AG04449 (cell line): ENCODE measurements around the gene MRPL20.

Source experiments
- CTCF ChIA-PET: fragments of 350-600 bp; formaldehyde crosslinking; extraction: SDS; loops from one replicate; lab custom pipeline; 2021; ENCODE audit warnings: antibody characterized with exemption; lab: Yijun Ruan, JAX
- POLR2A ChIA-PET: fragments of 400-600, 350-600 bp; formaldehyde crosslinking; extraction: SDS; loops from one replicate; lab custom pipeline; 2020; ENCODE audit warnings: antibody characterized with exemption, inconsistent platforms; lab: Yijun Ruan, JAX
- DNase-seq: peaks from one replicate; pipeline ENCODE4 v3.0.0-alpha.2; 2010; ENCODE audit warnings: low read depth, low spot score
- H3K4me3 ChIP-seq: 2 replicates; pipeline ENCODE4 v1.5.1; 2011; ENCODE audit warnings: low read depth, mild to moderate bottlenecking, control low read depth, low read length
- TF ChIP-seq, protein P1 (sequence below): IDR thresholded peaks from one replicate; pipeline ENCODE4 v1.5.1; 2011; ENCODE audit warnings: mild to moderate bottlenecking, moderate library complexity, low read length, control low read depth, inconsistent platforms; ENCODE audit not compliant: insufficient read depth; ENCODE audit errors: missing control alignments

The MRPL20 gene

DNA sequence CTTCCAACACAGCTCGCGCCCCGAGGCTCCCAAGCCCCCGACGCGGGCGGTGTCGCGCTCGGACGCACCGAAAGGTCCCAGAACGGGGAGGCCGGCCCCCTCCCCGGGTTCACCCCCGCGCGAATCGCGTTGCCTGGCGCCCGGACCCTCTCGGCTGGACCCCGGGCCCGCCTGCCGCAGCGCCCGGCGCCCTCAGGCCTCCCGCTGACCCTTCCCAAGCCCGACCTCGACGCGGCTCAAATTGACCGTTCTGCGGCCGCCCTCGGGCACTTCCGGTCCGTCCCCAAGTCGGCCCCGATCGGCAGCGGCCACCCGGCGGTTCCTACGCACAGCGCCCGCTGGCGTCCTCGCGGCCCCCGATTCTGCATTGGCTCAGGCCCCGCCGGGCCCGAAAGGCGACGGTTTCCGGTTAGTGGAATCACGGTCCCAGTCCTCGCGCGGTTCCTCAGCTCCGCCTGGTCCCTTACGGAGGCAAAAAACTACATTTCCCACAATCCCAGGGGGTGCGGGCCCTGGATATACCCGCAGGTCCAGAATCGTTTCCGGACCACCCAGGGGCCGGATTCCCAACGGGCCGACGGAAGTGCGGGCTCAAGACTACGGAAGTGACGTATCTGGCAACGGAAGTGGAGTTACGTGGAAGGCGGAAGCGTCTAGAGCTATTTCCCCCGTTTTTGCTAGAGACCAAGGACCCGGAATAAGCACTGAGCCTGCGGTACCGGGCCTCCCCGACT lies 32.0 kb downstream of the MRPL20 start, which contains the start of gene AURKAIP1:
TSS of gene AURKAIP1 (minus strand) at position 279 of the 734 bp plus-strand sequence. CDS start 451 bp downstream, outside the sequence.
- CTCF ChIA-PET = interaction anchor here (0.8 to 9.3 kb wide), 9 partner anchors 8 to 130 kb away, joined by 3 to 138 read pairs (median 7); partner anchors contain the start of genes CCNL2 and DVL1
- H3K4me3 ChIP-seq = peak within 1 kb of the TSS; percentile 85
- TF ChIP-seq, protein P1, sequence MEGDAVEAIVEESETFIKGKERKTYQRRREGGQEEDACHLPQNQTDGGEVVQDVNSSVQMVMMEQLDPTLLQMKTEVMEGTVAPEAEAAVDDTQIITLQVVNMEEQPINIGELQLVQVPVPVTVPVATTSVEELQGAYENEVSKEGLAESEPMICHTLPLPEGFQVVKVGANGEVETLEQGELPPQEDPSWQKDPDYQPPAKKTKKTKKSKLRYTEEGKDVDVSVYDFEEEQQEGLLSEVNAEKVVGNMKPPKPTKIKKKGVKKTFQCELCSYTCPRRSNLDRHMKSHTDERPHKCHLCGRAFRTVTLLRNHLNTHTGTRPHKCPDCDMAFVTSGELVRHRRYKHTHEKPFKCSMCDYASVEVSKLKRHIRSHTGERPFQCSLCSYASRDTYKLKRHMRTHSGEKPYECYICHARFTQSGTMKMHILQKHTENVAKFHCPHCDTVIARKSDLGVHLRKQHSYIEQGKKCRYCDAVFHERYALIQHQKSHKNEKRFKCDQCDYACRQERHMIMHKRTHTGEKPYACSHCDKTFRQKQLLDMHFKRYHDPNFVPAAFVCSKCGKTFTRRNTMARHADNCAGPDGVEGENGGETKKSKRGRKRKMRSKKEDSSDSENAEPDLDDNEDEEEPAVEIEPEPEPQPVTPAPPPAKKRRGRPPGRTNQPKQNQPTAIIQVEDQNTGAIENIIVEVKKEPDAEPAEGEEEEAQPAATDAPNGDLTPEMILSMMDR = peak; percentile 67
- peak; percentile 97 for DNase-seq
- POLR2A ChIA-PET = interaction anchor here (0.7 to 3.1 kb wide), 15 partner anchors 10 to 70 kb away, joined by 3 to 36 read pairs (median 4); partner anchors contain the start of genes CCNL2, MRPL20 and MXRA8

DNA sequence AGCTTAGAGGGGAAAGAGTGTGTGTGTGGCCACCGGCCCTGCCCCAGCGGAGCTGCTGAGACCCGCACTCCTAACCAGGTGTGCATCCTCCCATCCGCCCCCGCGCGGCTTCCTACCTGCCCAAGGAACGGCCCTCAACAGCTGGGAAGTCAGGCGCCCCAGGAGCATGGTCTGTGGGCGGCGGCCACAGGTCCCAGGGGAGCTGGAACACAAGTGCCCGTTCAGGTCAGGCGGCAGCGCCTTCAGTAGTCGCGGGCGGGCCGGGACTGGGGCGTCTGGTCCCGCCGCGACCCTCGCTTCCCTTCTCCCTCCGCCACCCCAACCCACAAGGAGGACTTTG lies 32.5 kb downstream of the MRPL20 start:
- CTCF ChIA-PET = interaction anchor here (0.8 to 9.3 kb wide), 10 partner anchors 9 to 131 kb away, joined by 3 to 138 read pairs (median 6); partner anchors contain the start of genes CCNL2 and DVL1
- no peak for DNase-seq
- H3K4me3 ChIP-seq = peak overlapping the region; percentile 85
- POLR2A ChIA-PET = interaction anchor here (0.7 to 3.1 kb wide), 12 partner anchors 10 to 33 kb away, joined by 3 to 36 read pairs (median 5); partner anchors contain the start of genes CCNL2, MRPL20 and MXRA8
- TF ChIP-seq, protein P1 = no peak

DNA sequence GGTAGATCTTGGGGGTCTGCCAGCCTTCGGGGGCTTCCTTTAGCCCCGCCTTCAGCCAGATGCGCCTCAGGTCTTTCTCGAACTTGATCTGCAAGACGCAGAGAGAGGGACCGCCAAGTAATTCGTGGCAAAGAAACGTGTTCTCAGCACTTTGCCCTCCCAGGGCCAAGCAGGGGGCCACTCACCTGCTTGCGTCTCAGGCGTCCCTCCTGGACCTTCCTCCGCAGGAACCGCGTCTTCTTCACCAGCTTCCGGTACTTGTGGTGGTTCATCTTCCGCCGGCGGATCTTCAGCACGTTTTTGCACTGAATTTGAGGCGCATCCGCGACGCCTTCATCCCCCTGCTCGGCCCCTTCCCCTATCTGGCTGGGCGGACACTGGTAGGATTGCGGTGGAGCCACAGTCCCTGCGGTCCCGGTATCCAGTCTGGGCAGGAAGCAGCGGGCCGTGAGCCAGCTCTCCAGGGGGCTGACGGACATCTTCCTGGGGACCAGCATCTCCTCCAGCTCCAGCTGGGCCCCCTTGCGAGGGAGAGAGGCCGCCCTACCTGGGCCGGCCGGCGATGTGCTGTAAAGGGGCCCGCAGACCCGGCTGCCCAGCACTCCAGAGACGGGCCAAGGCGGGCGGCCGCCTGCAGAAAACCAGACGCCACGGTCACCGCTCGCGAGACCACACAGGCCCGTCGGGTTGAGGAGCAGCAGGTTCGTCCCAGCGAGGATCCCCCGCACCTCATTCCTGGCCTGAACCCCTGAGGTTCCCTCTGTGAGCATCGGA lies 33.1 kb downstream of the MRPL20 start:
- CTCF ChIA-PET = interaction anchor here (0.7 to 9.3 kb wide), 9 partner anchors 9 to 61 kb away, joined by 3 to 138 read pairs (median 4); partner anchors contain the start of gene DVL1
- TF ChIP-seq, protein P1 = no peak
- no peak for DNase-seq
- peak overlapping the region; percentile 85 for H3K4me3 ChIP-seq
- POLR2A ChIA-PET = interaction anchor here (0.9 to 3.1 kb wide), 3 partner anchors 15 to 26 kb away, joined by 3 to 36 read pairs (median 15); partner anchors contain the start of genes CCNL2 and MXRA8

DNA sequence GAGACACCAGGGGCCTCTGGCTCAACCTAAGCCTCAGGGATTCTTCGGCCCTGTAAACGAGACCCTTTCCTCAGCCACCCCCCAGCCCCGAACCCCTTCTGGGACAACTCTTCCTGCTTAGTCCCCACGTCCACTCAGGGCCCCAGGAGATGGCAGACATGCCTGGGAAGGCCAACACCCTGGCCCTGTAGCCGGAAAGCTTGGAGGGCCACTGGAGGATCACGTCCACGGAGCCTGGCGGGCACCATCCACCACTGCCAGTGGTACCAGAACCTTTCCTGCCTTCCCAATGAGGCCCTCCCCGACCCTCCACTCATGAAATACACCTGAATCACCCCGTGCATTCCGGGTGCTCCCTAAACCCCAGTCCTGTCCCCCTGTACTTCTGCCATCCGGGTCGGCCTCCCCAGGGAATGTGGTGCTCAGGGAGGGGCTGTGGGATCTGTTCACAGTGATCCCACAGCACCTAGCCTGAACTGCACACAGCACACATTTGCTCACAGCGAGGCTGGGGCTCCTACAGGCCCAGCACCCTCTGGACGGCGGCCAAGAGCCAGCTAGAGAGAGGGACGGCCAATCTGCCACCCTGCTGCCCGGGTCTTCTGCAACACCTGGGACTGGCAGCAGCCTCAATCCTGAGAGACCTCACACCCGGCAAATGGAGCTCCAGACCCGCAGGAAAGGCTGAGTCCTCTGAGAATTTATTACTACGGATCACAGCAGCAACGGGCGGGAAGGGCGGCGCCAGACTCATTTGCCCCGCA lies 33.9 kb downstream of the MRPL20 start:
- TF ChIP-seq, protein P1 = no peak
- H3K4me3 ChIP-seq = peak overlapping the region; percentile 85
- no peak for DNase-seq
- CTCF ChIA-PET = interaction anchor here (0.7 to 9.3 kb wide), 15 partner anchors 10 to 252 kb away, joined by 3 to 138 read pairs (median 10); partner anchors contain the start of genes CCNL2, DVL1 and MXRA8
- POLR2A ChIA-PET = interaction anchor here (0.7 to 2.3 kb wide), 3 partner anchors 21 to 25 kb away, joined by 3 to 9 read pairs (median 3); no protein-coding TSS in a partner anchor
